ENCODE results near the gene STK32C. TPM values are rescaled to one million over a fixed set of nuclear protein-coding genes. Genes with fewer than 3 reads are reported as not detected.

Gene STK32C
- total RNA-seq, 1 experiment from 2014 or later: 20.7 TPM

DNA sequence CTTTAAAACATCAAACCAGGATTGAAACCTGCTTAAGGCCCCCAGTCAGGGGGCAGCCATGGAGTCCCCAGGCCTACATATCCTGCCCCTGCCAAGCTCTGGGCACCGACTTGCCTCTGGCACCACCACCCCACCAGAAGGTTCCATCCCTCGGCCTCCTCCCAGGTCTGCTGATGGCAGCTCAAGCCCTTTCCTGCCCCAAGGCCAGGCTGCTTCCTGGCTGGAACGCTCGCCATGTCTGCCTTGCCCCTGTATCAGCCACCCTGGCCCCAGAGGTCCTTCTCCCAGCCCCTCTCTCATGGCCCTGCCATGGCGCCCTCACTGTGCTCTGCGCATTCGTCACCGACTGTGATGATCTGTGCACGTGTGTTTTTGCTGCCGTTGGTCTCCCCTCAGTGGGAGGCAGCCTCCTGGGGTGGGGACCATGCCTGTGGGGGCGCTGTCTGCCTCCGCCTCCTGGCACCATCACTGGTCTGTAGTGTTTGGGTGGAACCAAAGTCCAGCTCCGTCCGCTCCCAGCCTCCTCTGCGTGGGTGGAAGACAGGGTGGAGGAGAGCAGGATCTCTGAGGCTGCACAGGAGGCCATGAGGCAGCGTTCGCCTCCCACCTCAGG is 117.8 kb downstream of the STK32C start:
- Mint-ChIP-seq H3K27ac (ENCODE audit: low read depth, unreplicated experiment) (no peak overlapping the region), H3K4me1 (ENCODE audit: insufficient read depth, unreplicated experiment) (no peaks in the 10 kb centered on the region), H3K4me3 (ENCODE audit: unreplicated experiment) (no peak overlapping the region), H3K27me3 (ENCODE audit: insufficient read depth, unreplicated experiment) (peaks cover 16% of the 10 kb centered on the region), H3K36me3 (ENCODE audit: insufficient read depth, unreplicated experiment) (no peaks in the 10 kb centered on the region), H3K9me3 (ENCODE audit: unreplicated experiment) (no peaks in the 10 kb centered on the region)
- no peak for DNase-seq (ENCODE audit: unreplicated experiment)
- intact Hi-C loops (cut with micrococcal nuclease): no loop called here
- ChIA-PET POLR2A (no interaction called here), CTCF (no interaction called here)
- no TSS peak for BruUV-seq (replicated peaks)
- TF ChIP-seq, protein P1, sequence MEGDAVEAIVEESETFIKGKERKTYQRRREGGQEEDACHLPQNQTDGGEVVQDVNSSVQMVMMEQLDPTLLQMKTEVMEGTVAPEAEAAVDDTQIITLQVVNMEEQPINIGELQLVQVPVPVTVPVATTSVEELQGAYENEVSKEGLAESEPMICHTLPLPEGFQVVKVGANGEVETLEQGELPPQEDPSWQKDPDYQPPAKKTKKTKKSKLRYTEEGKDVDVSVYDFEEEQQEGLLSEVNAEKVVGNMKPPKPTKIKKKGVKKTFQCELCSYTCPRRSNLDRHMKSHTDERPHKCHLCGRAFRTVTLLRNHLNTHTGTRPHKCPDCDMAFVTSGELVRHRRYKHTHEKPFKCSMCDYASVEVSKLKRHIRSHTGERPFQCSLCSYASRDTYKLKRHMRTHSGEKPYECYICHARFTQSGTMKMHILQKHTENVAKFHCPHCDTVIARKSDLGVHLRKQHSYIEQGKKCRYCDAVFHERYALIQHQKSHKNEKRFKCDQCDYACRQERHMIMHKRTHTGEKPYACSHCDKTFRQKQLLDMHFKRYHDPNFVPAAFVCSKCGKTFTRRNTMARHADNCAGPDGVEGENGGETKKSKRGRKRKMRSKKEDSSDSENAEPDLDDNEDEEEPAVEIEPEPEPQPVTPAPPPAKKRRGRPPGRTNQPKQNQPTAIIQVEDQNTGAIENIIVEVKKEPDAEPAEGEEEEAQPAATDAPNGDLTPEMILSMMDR (IDR thresholded peaks at IDR 0.05; ENCODE audit: unreplicated experiment): no peak

DNA sequence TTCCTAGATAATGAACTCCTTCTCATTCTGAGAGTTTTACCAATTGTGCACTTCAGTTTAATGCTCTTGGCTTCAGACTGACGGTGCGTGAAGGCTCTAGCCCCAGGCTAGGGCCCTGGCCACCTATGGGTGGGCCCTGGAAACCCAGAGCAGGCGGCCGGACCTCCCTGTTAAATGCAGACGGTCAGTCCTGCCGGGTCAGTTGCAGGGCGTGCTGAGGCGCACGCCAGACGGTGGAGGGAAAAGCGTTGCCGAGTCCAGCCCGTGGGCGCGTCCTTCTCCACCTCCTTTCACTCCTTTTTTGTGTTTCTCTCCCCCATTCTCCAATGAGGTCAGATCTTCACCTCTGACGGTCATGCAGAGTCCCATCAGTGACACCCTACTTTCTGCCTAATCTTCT is 118.7 kb downstream of the STK32C start:
- DNase-seq (ENCODE audit: unreplicated experiment): no peak
- BruUV-seq (replicated peaks): no TSS peak
- POLR2A ChIA-PET: no interaction called here
- Mint-ChIP-seq H3K27me3 (ENCODE audit: insufficient read depth, unreplicated experiment) (peaks cover 16% of the 10 kb centered on the region), H3K4me3 (ENCODE audit: unreplicated experiment) (no peak overlapping the region), H3K9me3 (ENCODE audit: unreplicated experiment) (no peaks in the 10 kb centered on the region), H3K4me1 (ENCODE audit: insufficient read depth, unreplicated experiment) (no peaks in the 10 kb centered on the region), H3K27ac (ENCODE audit: low read depth, unreplicated experiment) (no peak overlapping the region), H3K36me3 (ENCODE audit: insufficient read depth, unreplicated experiment) (no peaks in the 10 kb centered on the region)
- CTCF ChIA-PET: no interaction called here
- TF ChIP-seq, protein P1 (IDR thresholded peaks at IDR 0.05; ENCODE audit: unreplicated experiment): no peak
- intact Hi-C loops (cut with micrococcal nuclease): no loop called here

DNA sequence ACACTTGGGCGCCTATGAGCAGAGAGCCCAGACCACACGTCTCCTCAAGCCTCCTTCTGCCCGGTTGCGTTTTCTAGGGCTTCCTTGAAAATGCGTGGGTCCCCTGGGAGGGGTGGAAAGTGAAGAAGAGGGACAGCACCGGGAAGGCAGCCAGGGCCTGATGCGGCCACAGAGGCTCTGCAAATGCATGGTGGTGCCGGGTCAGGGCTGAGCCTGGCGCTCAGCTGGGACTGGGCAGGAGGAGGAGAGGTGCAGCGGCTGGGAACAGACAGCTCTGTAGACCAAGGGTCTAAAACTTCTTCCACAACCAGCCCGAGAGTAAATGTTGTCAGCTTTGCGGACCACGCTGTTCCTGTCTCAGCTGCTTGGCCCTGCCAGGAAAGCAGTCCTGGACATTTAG is 119.4 kb downstream of the STK32C start:
- Mint-ChIP-seq H3K9me3 (ENCODE audit: unreplicated experiment) (no peaks in the 10 kb centered on the region), H3K27me3 (ENCODE audit: insufficient read depth, unreplicated experiment) (peaks cover 20% of the 10 kb centered on the region), H3K36me3 (ENCODE audit: insufficient read depth, unreplicated experiment) (no peaks in the 10 kb centered on the region), H3K4me3 (ENCODE audit: unreplicated experiment) (no peak overlapping the region), H3K27ac (ENCODE audit: low read depth, unreplicated experiment) (no peak overlapping the region), H3K4me1 (ENCODE audit: insufficient read depth, unreplicated experiment) (no peaks in the 10 kb centered on the region)
- intact Hi-C loops (cut with micrococcal nuclease): no loop called here
- no TSS peak for BruUV-seq (replicated peaks)
- DNase-seq (ENCODE audit: unreplicated experiment): no peak
- ChIA-PET CTCF (no interaction called here), POLR2A (no interaction called here)
- TF ChIP-seq, protein P1 (IDR thresholded peaks at IDR 0.05; ENCODE audit: unreplicated experiment): no peak

DNA sequence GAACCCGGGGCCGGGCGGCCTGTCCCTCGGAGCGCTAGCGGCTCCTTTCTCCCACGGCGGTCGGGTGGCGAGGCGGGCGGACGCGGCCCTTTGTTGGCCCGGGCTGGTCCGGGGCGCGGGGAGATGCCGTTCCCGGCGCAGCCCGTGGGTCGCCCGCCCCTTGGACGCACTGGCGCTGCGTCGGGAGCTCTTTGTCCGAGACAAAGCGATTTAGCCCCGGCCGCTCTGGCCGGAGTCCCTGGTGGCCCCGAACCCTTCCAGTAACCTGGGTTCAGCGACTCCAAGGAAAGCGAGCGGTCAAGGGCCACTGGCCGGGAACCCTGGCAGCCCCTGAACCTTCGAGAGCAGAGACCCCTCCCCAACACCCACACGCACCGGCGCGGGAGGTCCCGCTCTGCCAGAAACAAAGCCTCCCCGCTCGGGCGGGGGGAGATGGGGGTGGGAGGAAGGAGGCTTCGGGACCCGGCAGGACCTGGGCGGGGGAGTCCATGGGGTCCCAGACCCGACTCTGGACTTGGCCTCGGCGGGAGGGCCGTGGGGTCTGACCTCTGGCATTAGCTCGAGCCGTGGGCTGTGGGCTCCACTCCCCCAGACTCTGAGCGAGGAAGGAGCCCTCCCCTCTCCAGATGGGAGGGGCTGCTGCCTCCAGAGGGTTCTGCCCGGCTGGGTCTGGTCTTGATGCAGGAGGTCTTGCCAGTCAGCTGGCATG is 120.2 kb downstream of the STK32C start:
- Mint-ChIP-seq H3K36me3 (ENCODE audit: insufficient read depth, unreplicated experiment) (no peaks in the 10 kb centered on the region), H3K9me3 (ENCODE audit: unreplicated experiment) (no peaks in the 10 kb centered on the region), H3K27ac (ENCODE audit: low read depth, unreplicated experiment) (no peak overlapping the region), H3K27me3 (ENCODE audit: insufficient read depth, unreplicated experiment) (peaks cover 27% of the 10 kb centered on the region), H3K4me1 (ENCODE audit: insufficient read depth, unreplicated experiment) (no peaks in the 10 kb centered on the region), H3K4me3 (ENCODE audit: unreplicated experiment) (no peak overlapping the region)
- CTCF ChIA-PET: no interaction called here
- POLR2A ChIA-PET: no interaction called here
- TF ChIP-seq, protein P1 (IDR thresholded peaks at IDR 0.05; ENCODE audit: unreplicated experiment): no peak
- no peak for DNase-seq (ENCODE audit: unreplicated experiment)
- no TSS peak for BruUV-seq (replicated peaks)
- intact Hi-C loops (cut with micrococcal nuclease): no loop called here
